K562 (cell line): ENCODE measurements around the gene FOXL2NB. TPM values are rescaled to one million over a fixed set of nuclear protein-coding genes. Genes with fewer than 3 reads are reported as not detected.

Experiments used
- FOSL1 ChIP-seq: fragments of 200-800 bp; sonication (Bioruptor generic); conservative IDR thresholded peaks from 2 replicates; pipeline ENCODE4 v1.6.1; 2016; ENCODE audit warnings: missing genetic modification characterization, missing compliant biosample characterization
- FOXM1 ChIP-seq, 2 experiments: fragments of 450-650 bp in 1 of 2; sonication (generic) in 1 of 2; formaldehyde crosslinking in 1 of 2; IDR thresholded peaks; 2 replicates each; pipeline versions ENCODE4 v1.6.1 to v1.9.0; 2017 to 2022; ENCODE audit warnings: low read depth in 2 of 2, mild to moderate bottlenecking in 2 of 2, missing genetic modification reagents in 1 of 2, moderate library complexity in 1 of 2
- HMGN3 ChIP-seq: IDR thresholded peaks from 2 replicates; pipeline ENCODE4 v1.6.1; 2011; ENCODE audit warnings: borderline replicate concordance, low read depth, mild to moderate bottlenecking, mixed read lengths, low read length; ENCODE audit not compliant: insufficient read length; ENCODE audit errors: extremely low read depth
- HNRNPLL ChIP-seq: fragments of 200-400 bp; formaldehyde crosslinking; IDR thresholded peaks from 2 replicates; pipeline ENCODE4 v1.6.1; 2017; ENCODE audit warnings: low read length, low read depth, mild to moderate bottlenecking; ENCODE audit not compliant: poor library complexity, severe bottlenecking
- POLR2G ChIP-seq: fragments of 200-400 bp; formaldehyde crosslinking; IDR thresholded peaks from 2 replicates; pipeline ENCODE4 v1.6.1; 2017; ENCODE audit warnings: low read depth, mild to moderate bottlenecking, antibody characterized with exemption, low read length, moderate library complexity
- SMC3 ChIP-seq: conservative IDR thresholded peaks from 2 replicates; pipeline ENCODE4 v1.6.1; 2011; ENCODE audit warnings: low read depth, low read length, improper control_type of control experiment; ENCODE audit not compliant: insufficient read depth
- TOE1 ChIP-seq, 2 experiments: fragments of 450-650 bp in 1 of 2; sonication (generic) in 1 of 2; formaldehyde crosslinking in 1 of 2; IDR thresholded peaks; 2 replicates each; pipeline versions ENCODE4 v1.7.1 to v1.8.0; 2016 to 2022; ENCODE audit warnings: borderline replicate concordance in 2 of 2, mild to moderate bottlenecking in 2 of 2, antibody characterized with exemption in 1 of 2, inconsistent platforms in 1 of 2, low read depth in 1 of 2, missing genetic modification reagents in 1 of 2, moderate library complexity in 1 of 2
- ZNF239 ChIP-seq: fragments of 250-450 bp; sonication (Bioruptor Pico); IDR thresholded peaks from 2 replicates; pipeline ENCODE4 v1.4.0; 2020; ENCODE audit warnings: mild to moderate bottlenecking
- polyA plus RNA-seq, 8 experiments: library from polyadenylated mRNA; depleted of rRNA in 4 of 8; stranded (reverse) in 5 of 8; unstranded in 3 of 8; fragments of >200 nt; fragmentation: Nextera tagmentation in 2 of 8; fragmentation: Illumina TruSeq in 1 of 8; extraction: Ambion mirVana in 2 of 8; extraction: Trizol in 1 of 8; gene quantifications; 2 replicates each; pipeline versions ENCODE4 v1.2.1 to v1.2.3, GENCODE V29; 2011 to 2014; ENCODE audit warnings: inconsistent platforms in 1 of 8, missing spikeins in 1 of 8
- total RNA-seq, 7 experiments: library from RNA; depleted of rRNA in 6 of 7; stranded (reverse); fragments of >200 nt in 6 of 7; fragmentation: Illumina TruSeq in 2 of 7; extraction: Trizol in 2 of 7; gene quantifications; 2 replicates each; pipeline versions ENCODE4 v1.2.1 to v1.2.3, GENCODE V29; 2011 to 2021; ENCODE audit warnings: low replicate concordance in 1 of 7
- TF ChIP-seq, protein P1 (sequence below): sonication (generic); formaldehyde crosslinking; IDR thresholded peaks from 2 replicates; pipeline ENCODE4 v1.8.0; 2022; ENCODE audit warnings: missing genetic modification reagents, mild to moderate bottlenecking, moderate library complexity, borderline replicate concordance
- TF ChIP-seq, protein P2 (sequence below): fragments of 450-650 bp; conservative IDR thresholded peaks from 2 replicates; pipeline ENCODE4 v1.6.1; 2016; ENCODE audit warnings: missing genetic modification characterization, low read depth, mild to moderate bottlenecking, missing compliant biosample characterization, moderate library complexity
- TF ChIP-seq, protein P3 (sequence below): fragments of 450-650 bp; formaldehyde crosslinking; IDR thresholded peaks from 2 replicates; pipeline ENCODE4 v1.4.0; 2020; ENCODE audit warnings: mild to moderate bottlenecking, moderate library complexity

The FOXL2NB gene
- total and polyA plus RNA-seq, 9 of the 15 experiments (the other 6 are each of a cell fraction or from before 2014, with no cell fraction given), result 0.71 to 17.4 (median 9.0) TPM

DNA sequence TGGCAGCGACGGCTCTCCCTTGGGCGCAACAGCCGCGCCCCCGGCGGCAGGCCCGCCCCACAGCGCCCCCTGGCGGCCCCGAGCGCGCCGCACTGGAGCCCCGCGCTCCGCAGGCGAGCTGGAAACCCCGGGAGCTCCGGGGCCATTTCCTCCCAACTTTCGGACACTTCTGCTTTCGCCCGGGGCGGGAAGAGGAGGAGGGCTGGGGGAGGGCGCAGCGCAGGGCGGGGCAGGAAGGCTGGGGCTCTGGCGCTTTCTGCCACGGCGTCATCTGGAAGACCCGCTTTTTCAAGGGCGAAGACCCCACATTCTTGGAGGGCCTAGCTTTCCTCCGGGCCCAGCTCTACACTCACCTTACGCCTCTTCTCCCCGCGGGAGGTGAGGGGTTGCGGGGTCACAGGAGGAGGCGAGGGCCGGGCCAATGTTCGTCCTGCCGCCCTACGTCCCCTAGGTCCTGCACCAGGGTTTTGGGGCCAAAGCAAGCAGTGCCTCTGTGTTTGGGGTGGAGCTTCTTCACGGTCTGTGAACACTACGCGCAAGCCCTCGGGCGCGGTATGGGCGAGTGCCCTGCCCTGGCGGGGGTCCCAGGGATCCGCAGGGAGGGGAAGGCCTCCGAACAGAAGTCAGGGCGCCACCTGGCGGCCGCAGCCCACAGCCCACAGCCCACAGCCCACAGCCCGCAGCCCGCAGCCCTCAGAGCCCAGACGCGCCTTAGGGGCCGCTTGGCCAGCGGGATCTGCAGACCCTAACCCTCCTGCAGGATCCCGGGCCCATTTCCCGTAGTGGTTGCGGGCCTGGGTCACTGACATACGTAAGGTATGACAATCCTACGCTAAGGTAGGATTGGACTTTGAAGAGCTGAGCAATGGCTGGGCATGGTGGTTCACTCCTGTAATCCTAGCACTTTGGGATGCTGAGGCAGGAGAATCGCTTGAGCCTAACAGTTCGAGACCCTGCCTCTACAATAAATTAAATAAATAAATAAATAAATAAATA, 31.2 kb upstream of the FOXL2NB start (continued):
- TF ChIP-seq FOXM1 (IDR thresholded peaks at IDR 0.05; ENCODE audit: low read depth), result no peak
- peak; percentile 34; the same call in 1 of the 2 replicates for TF ChIP-seq FOXM1 (CRISPR knock-in tag; IDR thresholded peaks at IDR 0.05; ENCODE audit: low read depth)
- TF ChIP-seq HMGN3, result peak; percentile 82
- no peak for TF ChIP-seq ZNF239 (CRISPR knock-in tag)
- peak; percentile 81 for TF ChIP-seq SMC3
- TF ChIP-seq HNRNPLL, result peak; percentile 40
- TF ChIP-seq TOE1 (IDR thresholded peaks at IDR 0.05; ENCODE audit: borderline replicate concordance), result peak; percentile 45; the same call in 1 of the 2 replicates
- no peak; the same call in 1 of the 2 replicates for TF ChIP-seq TOE1 (CRISPR knock-in tag; IDR thresholded peaks at IDR 0.05; ENCODE audit: borderline replicate concordance, low read depth)
- TF ChIP-seq POLR2G, result peak; percentile 85
- TF ChIP-seq, protein P1, sequence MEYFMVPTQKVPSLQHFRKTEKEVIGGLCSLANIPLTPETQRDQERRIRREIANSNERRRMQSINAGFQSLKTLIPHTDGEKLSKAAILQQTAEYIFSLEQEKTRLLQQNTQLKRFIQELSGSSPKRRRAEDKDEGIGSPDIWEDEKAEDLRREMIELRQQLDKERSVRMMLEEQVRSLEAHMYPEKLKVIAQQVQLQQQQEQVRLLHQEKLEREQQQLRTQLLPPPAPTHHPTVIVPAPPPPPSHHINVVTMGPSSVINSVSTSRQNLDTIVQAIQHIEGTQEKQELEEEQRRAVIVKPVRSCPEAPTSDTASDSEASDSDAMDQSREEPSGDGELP (CRISPR knock-in tag), result peak; percentile 68; the same call in 1 of the 2 replicates
- TF ChIP-seq, protein P2, sequence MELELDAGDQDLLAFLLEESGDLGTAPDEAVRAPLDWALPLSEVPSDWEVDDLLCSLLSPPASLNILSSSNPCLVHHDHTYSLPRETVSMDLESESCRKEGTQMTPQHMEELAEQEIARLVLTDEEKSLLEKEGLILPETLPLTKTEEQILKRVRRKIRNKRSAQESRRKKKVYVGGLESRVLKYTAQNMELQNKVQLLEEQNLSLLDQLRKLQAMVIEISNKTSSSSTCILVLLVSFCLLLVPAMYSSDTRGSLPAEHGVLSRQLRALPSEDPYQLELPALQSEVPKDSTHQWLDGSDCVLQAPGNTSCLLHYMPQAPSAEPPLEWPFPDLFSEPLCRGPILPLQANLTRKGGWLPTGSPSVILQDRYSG (tag), result no peak
- TF ChIP-seq, protein P3, sequence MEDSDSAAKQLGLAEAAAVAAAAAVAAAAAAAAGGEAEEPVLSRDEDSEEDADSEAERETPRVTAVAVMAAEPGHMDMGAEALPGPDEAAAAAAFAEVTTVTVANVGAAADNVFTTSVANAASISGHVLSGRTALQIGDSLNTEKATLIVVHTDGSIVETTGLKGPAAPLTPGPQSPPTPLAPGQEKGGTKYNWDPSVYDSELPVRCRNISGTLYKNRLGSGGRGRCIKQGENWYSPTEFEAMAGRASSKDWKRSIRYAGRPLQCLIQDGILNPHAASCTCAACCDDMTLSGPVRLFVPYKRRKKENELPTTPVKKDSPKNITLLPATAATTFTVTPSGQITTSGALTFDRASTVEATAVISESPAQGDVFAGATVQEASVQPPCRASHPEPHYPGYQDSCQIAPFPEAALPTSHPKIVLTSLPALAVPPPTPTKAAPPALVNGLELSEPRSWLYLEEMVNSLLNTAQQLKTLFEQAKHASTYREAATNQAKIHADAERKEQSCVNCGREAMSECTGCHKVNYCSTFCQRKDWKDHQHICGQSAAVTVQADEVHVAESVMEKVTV (CRISPR knock-in tag), result peak; percentile 88
- TF ChIP-seq FOSL1, result peak; percentile 84
